ENCODE data around the gene NACC1. TPM values are rescaled to one million over a fixed set of nuclear protein-coding genes. Genes with fewer than 3 reads are reported as not detected.
"Not testable (repeated sequence)": the region's sequence is repeated elsewhere in the genome, so short reads cannot be mapped to it uniquely, and the experiment has no call there.

NACC1 gene
- total RNA-seq, 1 donor from 2014 or later = 45.1 TPM

- DNase-seq (ENCODE audit: extremely low spot score, unreplicated experiment) = no peak
- TF ChIP-seq CTCF (IDR thresholded peaks at IDR 0.05) = no peak
- Mint-ChIP-seq H3K27me3 (ENCODE audit: unreplicated experiment) (no peaks in the 10 kb centered on the region), H3K4me3 (ENCODE audit: unreplicated experiment) (no peak overlapping the region), H3K27ac (ENCODE audit: unreplicated experiment) (peak overlapping the region; percentile 11), H3K4me1 (ENCODE audit: unreplicated experiment) (peaks cover 5% of the 10 kb centered on the region), H3K9me3 (ENCODE audit: unreplicated experiment) (no peaks in the 10 kb centered on the region), H3K36me3 (ENCODE audit: unreplicated experiment) (no peaks in the 10 kb centered on the region)
These were observed 63.8 kb downstream of the NACC1 start for GRCh38 chr19:13181747-13182388.

GRCh38 chr19:13184926-13185325 is 66.9 kb downstream of the NACC1 start:
- not testable (repeated sequence) for H3K36me3 Mint-ChIP-seq (ENCODE audit: unreplicated experiment); H3K9me3 Mint-ChIP-seq (ENCODE audit: unreplicated experiment); H3K27me3 Mint-ChIP-seq (ENCODE audit: unreplicated experiment); DNase-seq (ENCODE audit: extremely low spot score, unreplicated experiment); H3K4me3 Mint-ChIP-seq (ENCODE audit: unreplicated experiment); H3K4me1 Mint-ChIP-seq (ENCODE audit: unreplicated experiment); H3K27ac Mint-ChIP-seq (ENCODE audit: unreplicated experiment)

DNA sequence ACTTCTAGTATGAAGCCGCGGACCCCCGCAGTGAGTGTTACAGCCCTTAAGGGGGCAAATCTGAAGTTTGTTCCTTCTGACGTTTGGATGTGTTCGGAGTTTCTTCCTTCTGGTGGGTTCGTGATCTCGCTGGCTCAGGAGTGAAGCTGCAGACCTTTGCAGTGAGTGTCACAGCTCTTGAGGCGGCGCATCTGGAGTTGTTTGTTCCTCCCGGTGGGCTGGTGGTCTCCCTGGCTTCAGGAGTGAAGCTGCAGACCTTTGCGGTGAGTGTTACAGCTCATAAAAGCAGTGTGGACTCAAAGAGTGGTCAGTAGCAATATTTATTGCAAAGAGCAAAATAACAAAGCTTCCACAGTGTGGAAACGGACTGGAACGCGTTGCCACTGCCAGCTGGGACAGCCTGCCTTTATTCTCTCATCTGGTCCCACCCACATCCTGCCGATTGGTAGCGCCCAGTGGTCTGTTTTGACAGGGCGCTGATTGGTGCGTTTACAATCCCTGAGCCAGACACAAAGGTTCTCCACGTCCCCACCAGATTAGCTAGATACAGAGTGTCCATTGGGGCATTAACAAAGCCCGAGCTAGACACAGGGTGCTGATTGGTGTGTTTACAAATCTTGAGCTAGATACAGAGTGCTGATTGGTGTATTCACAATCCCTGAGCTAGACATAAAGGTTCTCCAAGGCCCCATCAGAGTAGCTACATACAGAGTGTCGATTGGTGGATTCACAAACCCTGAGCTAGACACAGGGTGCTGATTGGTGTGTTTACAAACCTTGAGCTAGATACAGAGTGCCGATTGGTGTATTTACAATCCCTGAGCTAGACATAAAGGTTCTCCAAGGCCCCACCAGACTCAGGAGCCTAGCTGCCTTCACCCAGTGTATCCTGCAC is 67.9 kb downstream of the NACC1 start:
- H3K4me3 Mint-ChIP-seq (ENCODE audit: unreplicated experiment); DNase-seq (ENCODE audit: extremely low spot score, unreplicated experiment); H3K9me3 Mint-ChIP-seq (ENCODE audit: unreplicated experiment); H3K4me1 Mint-ChIP-seq (ENCODE audit: unreplicated experiment); H3K27me3 Mint-ChIP-seq (ENCODE audit: unreplicated experiment); H3K27ac Mint-ChIP-seq (ENCODE audit: unreplicated experiment); H3K36me3 Mint-ChIP-seq (ENCODE audit: unreplicated experiment): not testable (repeated sequence)

DNA sequence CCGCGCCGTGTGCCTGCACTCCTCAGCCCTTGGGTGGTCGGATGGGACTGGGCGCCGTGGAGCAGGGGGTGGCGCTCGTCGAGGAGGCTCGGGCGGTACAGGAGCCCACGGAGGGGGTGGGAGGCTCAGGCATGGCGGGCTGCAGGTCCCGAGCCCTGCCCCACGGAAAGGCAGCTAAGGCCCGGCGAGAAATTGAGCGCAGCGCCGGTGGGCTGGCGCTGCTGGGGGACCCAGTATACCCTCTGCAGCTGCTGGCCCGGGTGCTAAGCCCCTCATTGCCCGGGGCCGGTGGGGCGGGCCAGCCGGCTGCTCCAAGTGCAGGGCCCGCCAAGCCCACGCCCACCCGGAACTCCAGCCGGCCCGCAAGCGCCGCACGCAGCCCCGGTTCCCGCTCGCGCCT is 68.6 kb downstream of the NACC1 start:
- not testable (repeated sequence) for H3K36me3 Mint-ChIP-seq (ENCODE audit: unreplicated experiment); DNase-seq (ENCODE audit: extremely low spot score, unreplicated experiment); H3K4me3 Mint-ChIP-seq (ENCODE audit: unreplicated experiment); H3K27me3 Mint-ChIP-seq (ENCODE audit: unreplicated experiment); H3K4me1 Mint-ChIP-seq (ENCODE audit: unreplicated experiment); H3K27ac Mint-ChIP-seq (ENCODE audit: unreplicated experiment); H3K9me3 Mint-ChIP-seq (ENCODE audit: unreplicated experiment)

- no peak overlapping the region for H3K27ac Mint-ChIP-seq (ENCODE audit: unreplicated experiment)
These were observed 69.4 kb downstream of the NACC1 start for GRCh38 chr19:13187419-13187818.

DNA sequence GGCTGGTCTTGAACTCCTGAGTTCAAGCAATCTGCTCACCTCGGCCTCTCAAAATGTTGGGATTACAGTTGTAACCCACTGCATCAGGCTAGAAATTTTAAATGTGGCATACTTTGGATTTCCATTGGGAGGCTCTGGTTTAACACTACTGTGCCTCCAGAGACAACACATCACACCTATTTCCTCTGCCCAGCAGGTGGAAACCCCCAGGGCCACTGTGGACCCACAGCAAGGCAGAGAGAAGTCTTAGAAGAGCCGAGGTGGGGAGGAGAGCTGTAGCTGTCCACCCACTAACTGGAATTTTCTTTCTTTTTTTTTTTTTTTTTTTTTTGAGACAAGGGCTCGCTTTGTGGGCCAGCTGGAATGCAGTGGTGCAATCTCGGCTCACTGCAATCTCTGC is 71.5 kb downstream of the NACC1 start:
- no peak overlapping the region for H3K27ac Mint-ChIP-seq (ENCODE audit: unreplicated experiment)
- H3K36me3 Mint-ChIP-seq (ENCODE audit: unreplicated experiment) = no peaks in the 10 kb centered on the region
- TF ChIP-seq CTCF (IDR thresholded peaks at IDR 0.05) = no peak
- no peaks in the 10 kb centered on the region for H3K9me3 Mint-ChIP-seq (ENCODE audit: unreplicated experiment)
- no peaks in the 10 kb centered on the region for H3K27me3 Mint-ChIP-seq (ENCODE audit: unreplicated experiment)
- no peak overlapping the region for H3K4me3 Mint-ChIP-seq (ENCODE audit: unreplicated experiment)
- no peaks in the 10 kb centered on the region for H3K4me1 Mint-ChIP-seq (ENCODE audit: unreplicated experiment)
- no peak for DNase-seq (ENCODE audit: extremely low spot score, unreplicated experiment)

More at GRCh38 chr19:13187419-13187818, 69.4 kb downstream of the NACC1 start:
- Mint-ChIP-seq H3K36me3 (ENCODE audit: unreplicated experiment) (no peaks in the 10 kb centered on the region), H3K27me3 (ENCODE audit: unreplicated experiment) (no peaks in the 10 kb centered on the region), H3K9me3 (ENCODE audit: unreplicated experiment) (no peaks in the 10 kb centered on the region), H3K4me3 (ENCODE audit: unreplicated experiment) (no peak overlapping the region), H3K4me1 (ENCODE audit: unreplicated experiment) (no peaks in the 10 kb centered on the region)
- DNase-seq (ENCODE audit: extremely low spot score, unreplicated experiment) = no peak
- no peak for TF ChIP-seq CTCF (IDR thresholded peaks at IDR 0.05)

Other genes starting within 250 kb of the NACC1 start
- 47.3 and 57.0 TPM in 2 replicates for gene DNASE2, start 236.8 kb upstream of the NACC1 start, total RNA-seq
- not detected in 2 replicates for gene KLF1, start 231.1 kb upstream of the NACC1 start, total RNA-seq
- gene GCDH, start 227.1 kb upstream of the NACC1 start, total RNA-seq = 23.1 and 23.8 TPM in 2 replicates
- not detected in 2 replicates for gene SYCE2, start 199.0 kb upstream of the NACC1 start, total RNA-seq
- 55.6 and 60.3 TPM in 2 replicates for gene FARSA, start 184.6 kb upstream of the NACC1 start, total RNA-seq
- gene CALR, start 179.7 kb upstream of the NACC1 start, total RNA-seq = 1,241 and 1,304 TPM in 2 replicates
- 81.4 and 83.1 TPM in 2 replicates for gene RAD23A, start 172.4 kb upstream of the NACC1 start, total RNA-seq
- 24.0 and 24.6 TPM in 2 replicates for gene GADD45GIP1, start 161.0 kb upstream of the NACC1 start, total RNA-seq
- not detected in 2 replicates for gene DAND5, start 148.7 kb upstream of the NACC1 start, total RNA-seq
- 87.0 and 93.7 TPM in 2 replicates for gene NFIX, start 122.8 kb upstream of the NACC1 start, total RNA-seq
- gene LYL1, start 15.4 kb upstream of the NACC1 start, total RNA-seq = not detected in 2 replicates
- gene TRMT1, start 1.5 kb upstream of the NACC1 start, total RNA-seq = 37.4 and 43.1 TPM in 2 replicates
- 48.5 and 50.5 TPM in 2 replicates for gene STX10, start 32.1 kb downstream of the NACC1 start, total RNA-seq
- 109 and 148 TPM in 2 replicates for gene IER2, start 32.1 kb downstream of the NACC1 start, total RNA-seq

Data from osteocyte (in vitro differentiated cells).